Activated effector memory CD4-positive, alpha-beta T cell treated with Interleukin-2 at 50 U/mL for 16 hours (primary cell): ENCODE measurements around the gene PRKCE.
"Not testable (repeated sequence)": the region's sequence is repeated elsewhere in the genome, so short reads cannot be mapped to it uniquely, and the experiment has no call there.

Source experiments
- DNase-seq: peaks from one replicate; pipeline ENCODE4 v3.0.0-alpha.2; 2020

Gene PRKCE

DNA sequence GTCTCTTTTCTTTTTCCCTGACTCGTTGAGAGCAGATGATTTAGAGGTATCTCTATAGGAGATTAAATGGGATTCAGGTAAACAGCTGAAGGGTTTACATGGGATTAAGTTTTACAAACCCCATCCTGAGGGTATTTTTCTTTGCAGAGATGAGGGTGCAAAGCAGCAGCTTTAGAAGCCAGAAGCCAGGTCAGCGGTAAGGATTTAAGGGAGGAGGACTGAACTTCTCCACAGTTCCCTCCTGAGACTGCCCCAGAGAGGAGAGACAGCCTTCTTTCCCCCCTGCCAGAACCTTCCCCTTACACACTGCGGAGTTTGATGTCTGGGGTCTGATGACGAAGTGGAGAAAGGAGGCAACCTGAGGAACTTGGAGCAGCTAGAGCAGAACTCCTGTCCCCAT lies 220.1 kb downstream of the PRKCE start:
- DNase-seq, result no peak

DNA sequence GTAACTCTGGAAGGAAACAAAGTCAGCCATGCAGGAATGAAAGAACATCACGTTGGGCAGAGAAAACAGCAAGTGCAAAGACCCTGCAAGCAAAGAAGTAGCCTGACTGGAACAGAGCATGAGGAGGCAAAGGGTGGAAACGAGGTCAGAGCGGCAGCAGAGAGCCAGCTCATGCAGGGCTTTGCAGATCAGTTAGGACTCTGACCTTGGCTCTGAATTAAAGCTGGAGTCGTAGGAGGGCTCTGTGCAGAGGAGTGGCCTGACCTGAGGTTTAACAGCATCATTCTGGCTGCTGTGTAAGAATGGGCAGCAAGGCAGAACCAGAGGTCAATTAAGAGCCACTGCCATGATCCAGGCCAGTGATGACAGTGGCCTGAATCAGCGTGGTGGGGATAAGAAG lies 220.7 kb downstream of the PRKCE start:
- no peak for DNase-seq

DNA sequence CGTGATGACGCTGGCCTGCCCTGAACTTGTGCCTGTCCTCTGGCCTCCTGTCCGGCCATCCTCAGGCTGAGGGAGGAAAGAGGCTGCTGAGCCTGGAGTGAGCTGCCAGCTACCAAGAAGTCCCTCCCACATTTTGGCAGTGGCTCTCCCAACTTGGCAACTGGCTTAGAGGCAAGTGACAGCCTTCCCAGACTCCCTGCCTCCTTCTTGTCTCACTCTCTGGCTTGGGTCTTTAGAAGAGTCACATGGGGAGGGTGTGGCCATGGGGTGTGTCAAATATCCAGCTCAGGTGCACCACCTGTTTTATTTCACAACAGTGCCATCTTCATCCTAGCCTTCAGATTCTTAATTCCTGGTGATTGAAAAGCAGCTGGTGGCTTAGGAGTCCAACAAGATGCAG lies 222.9 kb downstream of the PRKCE start:
- no peak for DNase-seq

- no peak for DNase-seq
Observed at GRCh38 chr2:45876611-45877010, 225.1 kb downstream of the PRKCE start.

GRCh38 chr2:45879406-45879805 lies 227.9 kb downstream of the PRKCE start:
- DNase-seq, result no peak

- DNase-seq, result no peak
Observed at GRCh38 chr2:45879936-45880335, 228.5 kb downstream of the PRKCE start.

- no peak for DNase-seq
Observed at GRCh38 chr2:45881970-45882581, 230.6 kb downstream of the PRKCE start.

DNA sequence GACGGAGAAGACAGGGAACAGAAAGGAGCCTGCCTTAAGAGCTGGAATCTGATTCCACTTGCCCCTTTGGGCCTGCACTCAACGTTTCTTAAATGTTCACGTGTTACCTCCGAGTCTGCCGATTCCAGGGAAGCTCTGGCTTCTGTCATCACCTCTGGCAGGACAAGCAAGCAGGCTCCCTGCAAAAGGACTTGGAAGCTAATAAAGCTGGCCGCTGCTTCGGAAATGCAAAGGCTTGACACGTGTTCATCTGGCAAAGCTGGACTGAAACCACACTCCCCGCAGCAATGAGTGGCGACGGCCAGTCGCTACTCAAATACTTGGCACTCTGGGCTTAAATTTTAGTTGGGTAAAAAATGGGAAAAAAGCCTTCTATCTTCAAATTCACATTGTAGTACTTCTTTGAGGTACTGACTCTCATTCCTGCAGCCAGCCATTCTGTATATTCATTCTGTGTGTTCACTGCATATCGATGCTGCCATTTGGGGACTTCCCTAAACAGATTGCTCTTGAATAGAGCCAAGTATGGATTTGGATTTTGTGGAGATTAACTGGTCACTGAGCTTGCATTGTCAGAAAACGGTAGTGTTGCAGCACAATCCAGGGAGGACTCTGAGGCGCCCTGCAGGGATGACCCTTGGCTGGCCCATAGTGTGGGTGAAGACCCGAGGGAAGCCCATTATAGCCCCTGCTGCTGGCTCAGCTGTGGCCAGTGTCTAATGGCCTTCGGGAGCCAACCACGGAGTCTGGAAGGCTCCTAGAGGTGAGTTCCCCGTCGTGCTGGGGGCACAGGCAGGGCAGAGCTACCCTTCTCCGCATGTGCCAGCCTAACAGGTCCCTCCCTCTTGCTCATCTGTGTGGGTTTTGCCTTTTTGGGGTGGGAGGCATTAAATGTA lies 231.5 kb downstream of the PRKCE start:
- DNase-seq, result no peak

- DNase-seq, result no peak
Observed at GRCh38 chr2:45883603-45884000, 232.1 kb downstream of the PRKCE start.

GRCh38 chr2:45884126-45884525 lies 232.7 kb downstream of the PRKCE start:
- DNase-seq, result no peak

GRCh38 chr2:45885171-45885621 lies 233.7 kb downstream of the PRKCE start:
- no peak for DNase-seq

GRCh38 chr2:45886171-45886663 lies 234.7 kb downstream of the PRKCE start:
- DNase-seq, result no peak

GRCh38 chr2:45888167-45888566 lies 236.7 kb downstream of the PRKCE start:
- no peak for DNase-seq

GRCh38 chr2:45888641-45889040 lies 237.2 kb downstream of the PRKCE start:
- no peak for DNase-seq

DNA sequence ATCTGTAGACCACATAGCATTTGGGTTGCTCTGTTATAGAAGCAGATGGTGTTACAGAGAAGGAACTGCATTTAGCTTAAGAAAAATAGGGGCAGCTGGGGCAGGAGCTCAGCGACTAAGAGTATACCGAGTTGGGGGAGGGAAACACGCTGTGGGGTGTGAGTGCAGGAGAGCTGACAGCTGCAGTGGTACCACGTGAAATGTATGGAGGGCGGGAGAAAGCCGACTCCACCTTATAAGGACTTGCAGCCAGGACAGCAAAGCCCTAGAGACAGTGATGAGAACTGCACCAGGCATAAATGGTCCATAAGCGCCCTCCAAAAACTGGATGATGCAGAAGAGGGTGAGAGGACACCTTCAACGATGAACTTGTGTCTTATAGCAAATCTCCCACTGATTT lies 237.6 kb downstream of the PRKCE start:
- no peak for DNase-seq

- DNase-seq, result no peak
Observed at GRCh38 chr2:45889620-45890370, 238.3 kb downstream of the PRKCE start.

DNA sequence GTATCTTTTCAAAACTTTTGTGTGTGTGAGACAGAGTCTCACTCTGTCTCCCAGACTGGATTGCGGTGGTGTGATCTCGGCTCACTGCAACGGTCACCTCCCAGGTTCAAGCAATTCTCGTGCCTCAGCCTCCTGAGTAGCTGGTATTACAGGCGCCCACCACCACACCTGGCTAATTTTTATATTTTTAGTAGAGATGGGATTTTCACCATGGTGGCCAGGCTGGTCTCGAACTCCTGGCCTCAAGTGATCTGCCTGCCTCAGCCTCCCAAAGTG lies 238.8 kb downstream of the PRKCE start:
- not testable (repeated sequence) for DNase-seq

GRCh38 chr2:45890819-45891218 lies 239.3 kb downstream of the PRKCE start:
- DNase-seq, result no peak

GRCh38 chr2:45891719-45892424 lies 240.4 kb downstream of the PRKCE start:
- DNase-seq, result no peak

GRCh38 chr2:45892425-45892745 lies 240.9 kb downstream of the PRKCE start:
- no peak for DNase-seq

DNA sequence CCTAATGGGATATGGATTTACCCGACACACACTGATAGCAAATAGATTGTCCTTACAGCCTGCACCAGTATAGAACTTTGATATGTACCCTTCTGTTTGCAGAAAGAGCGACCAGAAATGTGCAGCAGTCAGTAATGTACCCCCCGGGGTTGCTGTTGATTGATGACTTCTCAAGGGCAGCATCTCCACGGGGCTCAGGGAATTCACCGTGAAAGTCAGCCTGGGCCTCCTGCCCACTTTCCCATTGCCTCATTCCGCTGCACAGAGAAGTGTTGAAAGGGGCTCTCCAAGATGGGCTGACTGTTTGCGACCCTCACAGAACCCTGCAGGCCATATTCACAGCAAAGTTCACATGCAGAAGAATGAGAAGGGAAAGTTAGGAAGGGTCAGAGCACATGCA lies 241.3 kb downstream of the PRKCE start:
- no peak for DNase-seq

GRCh38 chr2:45894211-45894610 lies 242.7 kb downstream of the PRKCE start:
- DNase-seq, result no peak

DNA sequence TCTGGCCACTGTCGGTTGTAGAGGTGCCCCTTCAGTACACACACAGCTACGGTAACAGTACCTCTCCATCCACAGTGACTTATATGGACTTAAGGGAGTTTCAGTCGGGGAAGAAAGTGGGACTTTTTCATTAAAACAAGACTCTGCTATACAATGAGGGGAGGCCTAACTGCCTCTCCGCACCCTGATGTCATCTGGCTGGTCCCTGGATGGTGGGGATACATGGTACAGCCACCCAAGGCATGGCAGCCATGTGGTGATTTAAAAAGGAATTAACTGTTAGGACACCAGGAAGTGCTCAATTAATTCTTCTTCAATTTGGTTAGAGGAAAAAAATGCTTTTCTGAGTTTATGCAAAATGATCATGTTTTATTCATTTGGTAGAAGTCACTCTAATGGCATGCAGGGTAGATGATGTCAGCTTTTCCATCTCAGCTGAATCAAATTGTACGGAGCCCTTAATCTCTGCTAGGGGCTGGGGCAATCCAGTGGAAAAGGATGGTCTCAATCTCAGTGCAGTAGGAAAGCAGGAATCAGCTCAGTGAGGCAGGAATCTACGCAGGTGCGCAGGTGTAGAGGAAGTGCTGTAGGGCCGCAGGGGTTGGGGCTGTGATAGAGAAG lies 243.9 kb downstream of the PRKCE start:
- DNase-seq, result no peak
